HG02588 (cell line): ENCODE data around the gene ASPSCR1.
"Not testable (repeated sequence)": the region's sequence is repeated elsewhere in the genome, so short reads cannot be mapped to it uniquely, and the experiment has no call there.

Experiments
- ATAC-seq: cut with Tn5 transposase; IDR thresholded peaks from one replicate; pipeline ENCODE4 v1.9.1; 2021; ENCODE audit warnings: mild to moderate bottlenecking, moderate library complexity; ENCODE audit not compliant: unreplicated experiment

Gene ASPSCR1

DNA sequence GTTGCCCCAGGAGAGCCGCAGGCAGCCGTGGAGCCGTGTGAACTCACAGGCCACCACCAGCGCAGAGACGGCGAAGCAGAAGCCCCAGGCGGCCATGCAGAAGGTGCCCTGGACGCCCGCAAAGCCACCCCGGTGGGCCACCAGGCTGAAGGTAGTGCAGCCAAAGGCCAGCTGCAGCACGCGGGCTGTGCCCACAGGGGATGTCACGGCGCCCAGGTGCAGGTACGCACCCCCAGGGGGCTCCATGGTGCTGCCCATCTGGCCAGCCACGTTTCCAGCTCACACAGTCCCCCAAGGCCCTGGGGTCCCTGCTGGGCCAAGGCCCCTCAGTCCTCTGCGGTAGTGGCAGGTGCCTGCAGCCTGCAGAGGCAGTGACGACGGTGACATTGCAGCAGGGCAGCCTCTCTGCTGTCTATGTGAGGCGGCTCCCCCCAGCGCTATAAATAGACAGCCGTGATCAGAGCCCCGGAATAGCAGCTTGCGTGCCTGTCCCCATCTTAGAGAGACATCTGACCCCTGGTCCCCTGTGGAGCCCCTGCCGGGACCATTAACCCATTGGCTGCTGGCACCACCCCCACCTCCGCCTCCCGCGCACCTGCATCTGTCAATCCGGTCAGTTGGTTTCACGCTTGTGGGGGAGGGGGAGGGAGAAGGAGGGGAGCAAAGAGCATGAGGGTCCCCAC lies 35.8 kb upstream of the ASPSCR1 start:
- ATAC-seq: no peak

- no peak for ATAC-seq
Observed at GRCh38 chr17:81942167-81942553, 35.3 kb upstream of the ASPSCR1 start.

GRCh38 chr17:81944858-81945257 lies 32.6 kb upstream of the ASPSCR1 start:
- no peak for ATAC-seq

- no peak for ATAC-seq
Observed at GRCh38 chr17:81947189-81947588, 30.2 kb upstream of the ASPSCR1 start, which contains the start of gene MYADML2. TSS of gene MYADML2 (minus strand) at chr17:81947233. CDS start at chr17:81941741, 5,492 bp downstream.

DNA sequence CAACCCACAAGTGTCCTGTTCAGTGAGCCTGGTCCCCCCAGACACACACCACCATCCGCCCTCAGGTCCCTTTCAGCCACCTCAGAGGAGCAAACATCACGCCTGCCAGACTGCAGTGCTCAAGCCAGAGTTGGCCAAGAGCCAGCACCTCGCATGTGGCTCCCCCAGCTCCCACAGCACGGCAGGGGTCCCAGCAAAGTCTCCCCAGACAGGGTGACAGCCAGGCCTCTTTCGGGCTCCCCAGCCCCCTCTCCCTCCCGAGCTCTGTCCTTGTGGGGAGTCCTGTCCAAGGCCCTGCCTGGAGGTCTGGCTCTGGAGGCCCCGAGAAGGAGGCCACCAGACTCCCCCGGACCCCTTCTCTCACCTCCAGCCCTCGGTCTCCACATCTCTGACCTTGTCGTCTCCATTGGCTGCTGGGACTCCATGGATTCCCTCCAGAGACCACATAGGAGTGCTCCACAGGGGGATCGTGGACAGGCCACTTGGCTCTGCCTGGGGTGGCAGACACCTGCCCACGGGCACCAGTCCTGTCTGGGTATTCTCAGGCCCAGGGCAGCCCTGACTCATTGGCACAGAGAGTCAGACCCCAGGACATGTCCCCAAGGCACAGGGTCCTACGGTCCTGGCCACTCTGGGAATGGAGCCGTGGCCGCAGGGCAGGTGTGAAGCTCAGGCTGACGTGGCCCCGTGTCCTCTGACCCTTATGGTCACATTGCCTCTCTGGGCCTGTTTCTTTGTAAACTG lies 28.6 kb upstream of the ASPSCR1 start:
- no peak for ATAC-seq

DNA sequence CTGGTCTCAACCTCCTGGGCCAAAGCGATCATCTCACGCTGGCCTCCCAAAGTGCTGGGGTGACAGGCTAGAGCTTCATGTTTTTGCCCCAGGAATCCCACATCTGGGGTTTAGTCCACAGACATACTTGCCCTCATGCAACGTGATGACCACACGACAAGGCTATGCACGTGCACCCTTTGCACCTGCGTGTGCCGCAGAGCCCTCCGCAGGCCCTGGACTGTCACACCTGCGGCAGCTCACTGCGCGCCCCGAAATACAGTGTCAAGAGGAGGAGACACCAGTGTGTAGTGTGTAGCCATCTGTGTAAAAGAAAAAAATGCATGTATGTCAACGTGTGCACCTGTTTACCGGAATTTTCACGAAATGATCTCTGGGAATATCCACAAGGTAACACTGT lies 26.9 kb upstream of the ASPSCR1 start:
- no peak for ATAC-seq

DNA sequence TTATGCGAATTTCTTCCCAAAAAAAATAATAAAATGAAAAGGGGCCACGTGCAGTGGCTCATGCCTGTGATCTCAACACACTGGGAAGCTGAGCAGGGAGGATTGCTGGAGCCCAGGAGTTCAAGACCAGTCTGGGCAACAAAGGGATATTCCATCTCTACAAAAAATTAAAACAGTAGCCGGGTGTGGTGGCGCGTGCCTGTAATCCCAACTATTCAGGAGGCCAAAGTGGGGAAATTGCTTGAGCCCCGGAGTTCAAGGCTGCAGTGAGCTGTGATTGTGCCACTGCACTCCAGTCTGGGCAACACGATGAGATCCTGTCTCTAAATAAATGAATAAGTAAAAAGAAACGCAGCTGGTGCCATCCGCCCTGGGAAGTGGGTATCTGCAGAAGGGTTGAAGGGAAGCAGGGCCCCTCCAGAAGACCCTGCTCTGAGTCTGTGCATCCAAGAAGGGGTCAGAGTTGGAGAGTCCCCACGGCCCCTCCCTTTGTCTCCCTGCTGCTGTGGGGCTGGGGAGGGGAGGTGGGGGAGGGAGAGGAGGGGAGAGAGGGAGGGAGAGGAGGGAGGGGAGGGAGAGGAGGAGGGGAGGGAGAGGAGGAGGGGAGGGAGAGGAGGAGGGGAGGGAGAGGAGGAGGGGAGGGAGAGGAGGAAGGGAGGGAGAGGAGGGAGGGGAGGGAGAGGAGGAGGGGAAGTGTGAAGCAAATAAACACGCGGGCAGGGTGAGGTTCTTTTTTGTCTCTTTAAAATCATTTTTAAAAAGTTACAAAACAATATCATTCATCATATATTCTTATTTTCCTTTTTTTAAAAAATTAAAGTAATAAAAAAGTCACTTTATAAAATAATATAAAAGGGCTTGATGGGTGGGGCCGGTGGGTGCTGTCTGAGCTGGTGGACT lies 25.4 kb upstream of the ASPSCR1 start:
- ATAC-seq: no peak

GRCh38 chr17:81952792-81953228 lies 24.6 kb upstream of the ASPSCR1 start:
- ATAC-seq: no peak

GRCh38 chr17:81953443-81953842 lies 24.0 kb upstream of the ASPSCR1 start:
- ATAC-seq: not testable (repeated sequence)

DNA sequence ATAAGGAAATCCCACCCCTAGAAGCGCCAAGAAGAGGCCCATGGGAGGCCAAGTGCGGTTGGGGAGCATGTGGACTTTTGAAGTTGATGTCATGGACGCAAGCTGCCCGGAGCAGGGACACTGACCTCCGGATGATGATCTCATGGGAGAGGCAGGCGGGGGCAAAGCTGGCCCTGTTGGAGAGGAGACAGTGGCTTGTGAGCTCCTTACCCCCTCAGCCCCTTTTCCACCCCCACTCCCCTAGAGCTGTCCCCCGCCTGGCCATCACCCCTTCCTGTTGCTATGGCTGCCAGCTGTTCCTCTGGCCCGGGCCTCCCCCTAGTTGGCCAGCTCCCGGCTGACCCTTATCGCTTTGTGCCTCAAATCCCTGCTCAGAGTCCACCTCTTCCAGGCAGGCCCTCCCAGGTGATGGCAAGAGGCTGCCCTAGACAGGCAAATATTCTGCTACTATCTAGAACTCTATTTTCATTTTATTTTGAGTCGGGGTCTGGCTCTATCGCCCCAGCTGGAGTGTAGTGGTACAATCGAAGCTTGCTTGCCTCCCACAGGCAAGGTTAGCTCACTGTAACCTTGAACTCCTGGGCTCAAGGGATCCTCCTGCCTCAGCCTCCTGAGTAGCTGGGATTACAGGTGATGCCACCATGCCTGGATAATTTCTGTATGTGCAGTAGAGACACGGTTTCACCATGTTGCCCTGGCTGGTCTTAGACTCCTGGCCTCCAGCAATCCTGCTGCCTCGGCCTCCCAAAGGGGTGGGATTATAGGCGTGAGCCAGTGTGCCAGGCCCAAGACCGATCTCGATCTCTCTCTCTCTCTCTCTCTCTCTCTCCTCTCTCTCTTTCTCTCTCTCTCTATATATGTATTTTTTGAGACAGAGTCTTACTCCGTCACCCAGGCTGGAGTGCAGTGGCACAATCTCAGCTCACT lies 23.0 kb upstream of the ASPSCR1 start:
- ATAC-seq: no peak

DNA sequence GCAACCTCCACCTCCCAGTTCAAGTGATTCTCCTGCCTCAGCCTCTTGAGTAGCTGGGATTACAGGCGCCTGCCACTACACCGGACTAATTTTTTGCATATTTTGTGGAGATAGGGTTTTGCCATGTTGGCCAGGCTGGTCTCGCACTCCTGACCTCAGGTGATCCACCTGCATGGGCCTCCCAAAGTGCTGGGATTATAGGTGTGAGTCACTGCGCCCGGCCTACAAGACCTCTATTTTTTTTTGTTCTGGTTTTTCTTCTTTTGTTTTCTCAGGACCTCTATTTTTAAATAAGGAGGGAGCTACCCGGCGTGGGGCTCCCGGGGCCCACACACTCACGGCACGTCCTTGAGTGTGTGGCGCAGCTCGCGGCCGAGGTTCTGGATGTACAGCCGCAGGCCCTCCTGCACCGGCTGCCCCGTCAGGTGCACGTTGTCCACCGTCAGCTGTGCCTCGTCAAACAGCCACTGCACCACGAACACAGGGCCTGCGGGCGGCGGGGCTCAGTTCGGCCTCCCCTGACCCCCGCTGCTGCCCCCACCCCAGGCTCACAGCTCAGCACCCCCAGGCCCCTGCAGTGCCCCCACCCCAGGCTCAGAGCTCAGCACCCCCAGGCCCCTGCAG lies 22.3 kb upstream of the ASPSCR1 start:
- ATAC-seq: no peak

GRCh38 chr17:81955756-81956544 lies 21.5 kb upstream of the ASPSCR1 start:
- ATAC-seq: no peak

DNA sequence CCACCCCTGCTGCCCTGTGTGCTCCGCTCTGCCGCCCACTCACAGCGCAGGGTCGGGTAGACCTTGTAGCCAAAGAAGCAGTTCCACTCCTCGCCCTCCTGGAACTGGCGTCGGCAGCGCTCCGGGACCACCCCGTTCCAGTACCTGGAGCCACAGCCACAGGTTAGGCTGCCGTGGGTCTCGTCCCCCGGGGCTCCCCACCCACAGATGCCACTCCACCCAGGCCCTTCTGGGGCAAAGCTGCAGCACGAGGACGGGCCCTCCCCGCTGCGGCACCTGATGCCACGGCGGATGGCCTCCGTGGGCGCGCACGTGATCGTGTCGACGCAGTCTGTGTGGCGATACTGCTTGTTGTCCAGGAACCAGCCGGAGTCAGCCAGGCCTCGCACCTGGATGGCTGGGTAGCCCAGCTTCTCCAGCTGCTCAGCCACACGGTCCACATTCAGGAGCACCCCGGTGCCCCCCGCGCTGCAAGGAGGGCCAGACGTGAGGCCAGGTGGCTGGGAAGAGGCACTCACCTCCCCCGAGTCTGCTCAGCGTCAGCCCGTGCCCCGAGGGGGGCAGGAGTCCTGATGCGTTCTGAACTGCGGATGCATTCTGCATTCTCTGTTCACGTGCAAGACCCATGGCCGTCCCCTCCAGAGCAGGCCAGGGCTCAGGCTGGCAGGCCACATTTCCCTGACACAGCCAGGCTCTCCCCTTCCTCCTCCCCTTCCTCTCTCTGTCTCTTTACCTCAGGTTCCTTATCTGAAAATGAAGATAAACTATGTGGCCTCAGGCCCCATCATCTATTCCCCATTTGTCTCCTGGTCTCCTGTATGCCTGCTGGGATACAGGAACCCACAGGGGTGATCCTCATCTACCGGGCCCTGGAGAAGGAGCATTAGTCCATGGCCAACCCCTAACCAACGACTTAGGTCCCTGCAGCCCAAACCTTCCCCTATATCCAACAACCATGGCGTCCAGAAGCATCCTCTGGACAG lies 20.5 kb upstream of the ASPSCR1 start:
- no peak for ATAC-seq

DNA sequence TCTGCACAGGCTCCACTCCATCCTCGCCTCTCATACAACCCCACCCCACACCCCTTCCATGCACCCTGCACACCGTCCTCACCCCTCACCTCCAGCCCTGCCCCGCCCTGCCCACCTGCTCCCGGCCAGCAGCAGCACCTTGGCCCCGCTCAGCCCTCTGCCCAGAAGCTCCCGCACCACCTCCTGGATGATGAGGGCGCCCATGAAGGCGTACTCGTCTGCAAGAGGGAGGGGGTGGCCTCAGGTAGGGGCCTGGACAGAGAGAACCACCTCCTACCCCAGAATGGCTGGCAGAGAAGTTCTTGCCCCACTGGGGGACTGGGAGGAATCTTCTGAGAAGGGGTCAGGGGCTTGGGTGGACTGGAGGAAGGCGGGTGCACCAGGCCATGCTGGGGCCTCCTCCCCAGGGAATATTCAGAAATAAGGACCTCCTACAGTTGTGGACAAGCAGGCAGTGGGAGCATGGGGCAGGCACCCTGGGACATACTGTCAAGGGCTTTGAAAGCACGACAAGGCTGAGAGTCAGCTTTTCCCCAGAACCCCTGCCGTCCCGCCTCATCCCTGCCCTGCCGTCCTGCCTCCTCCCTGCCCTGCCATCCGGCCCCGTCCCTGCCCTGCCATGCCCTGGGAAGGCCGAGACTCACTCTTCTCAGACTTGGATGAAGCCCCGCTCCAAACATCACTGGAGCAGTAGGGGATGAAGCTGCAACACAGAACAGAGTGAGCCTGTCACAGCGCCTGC lies 19.6 kb upstream of the ASPSCR1 start:
- no peak for ATAC-seq

GRCh38 chr17:81958633-81959342 lies 18.6 kb upstream of the ASPSCR1 start:
- no peak for ATAC-seq

- ATAC-seq: no peak
Observed at GRCh38 chr17:81959362-81960129, 17.9 kb upstream of the ASPSCR1 start.
